IMR-90 (cell line): ENCODE results near the gene PHAF1. TPM values are rescaled to one million over a fixed set of nuclear protein-coding genes. Genes with fewer than 3 reads are reported as not detected.

Source experiments
- ATAC-seq: fragments of 200-7000 bp; cut with Tn5 transposase; 2 replicates; pipeline ENCODE4 v1.9.1; 2020; ENCODE audit warnings: low read depth, mild to moderate bottlenecking, moderate library complexity
- BruUV-seq: library from RNA; stranded (reverse); fragments of 400-500 nt; replicated peaks from 2 replicates; lab custom pipeline; 2021; lab: Mats Ljungman, UMichigan
- CTCF ChIA-PET: fragments of 300-600 bp; formaldehyde crosslinking; extraction: SDS; loops from one replicate; lab custom pipeline; 2021; ENCODE audit warnings: antibody characterized with exemption; lab: Yijun Ruan, JAX
- POLR2A ChIA-PET: fragments of 300-600 bp; sonication (Branson Sonifier 250); formaldehyde crosslinking; loops from one replicate; lab custom pipeline; 2022; ENCODE audit warnings: antibody characterized with exemption; ENCODE audit not compliant: unreplicated experiment; lab: Charles Lee
- DNase-seq: peaks from one replicate; pipeline ENCODE4 v3.0.0; 2013
- H2AFZ ChIP-seq: replicated peaks from 2 replicates; pipeline ENCODE3; 2013; ENCODE audit warnings: low read length, mild to moderate bottlenecking; ENCODE audit not compliant: poor library complexity
- H2AK5ac ChIP-seq: 2 replicates; pipeline ENCODE4 v1.6.1; 2013; ENCODE audit warnings: low read depth, low read length, inconsistent platforms
- H2AK9ac ChIP-seq: replicated peaks from 2 replicates; pipeline ENCODE3; 2013; ENCODE audit warnings: mild to moderate bottlenecking, low read depth, low read length, moderate library complexity; ENCODE audit not compliant: poor library complexity
- H2BK120ac ChIP-seq: 2 replicates; pipeline ENCODE4 v1.6.1; 2013; ENCODE audit warnings: low read depth, low read length, inconsistent platforms
- H2BK15ac ChIP-seq: 3 replicates; pipeline ENCODE4 v1.6.1; 2013; ENCODE audit warnings: low read depth, low read length, inconsistent platforms
- H2BK20ac ChIP-seq: 2 replicates; pipeline ENCODE4 v1.6.1; 2013; ENCODE audit warnings: low read depth, mild to moderate bottlenecking, inconsistent platforms, low read length, moderate library complexity
- H2BK5ac ChIP-seq: 2 replicates; pipeline ENCODE4 v1.6.1; 2013; ENCODE audit warnings: mild to moderate bottlenecking, low read depth, low read length, inconsistent platforms; ENCODE audit not compliant: poor library complexity, severe bottlenecking
- H3K14ac ChIP-seq: replicated peaks from 2 replicates; pipeline ENCODE4 v1.6.1; 2013; ENCODE audit warnings: low read depth, low read length, inconsistent platforms
- H3K18ac ChIP-seq: 2 replicates; pipeline ENCODE4 v1.6.1; 2013; ENCODE audit warnings: low read depth, low read length, control low read depth
- H3K23ac ChIP-seq: 2 replicates; pipeline ENCODE4 v1.6.1; 2013; ENCODE audit warnings: low read depth, low read length, inconsistent platforms
- H3K27ac ChIP-seq: 2 replicates; pipeline ENCODE4 v1.5.1; 2013; ENCODE audit warnings: mild to moderate bottlenecking, control low read depth, low read length; ENCODE audit not compliant: insufficient read depth
- H3K27me3 ChIP-seq: 2 replicates; pipeline ENCODE4 v1.6.1; 2013; ENCODE audit warnings: low read length; ENCODE audit not compliant: control insufficient read depth, insufficient read depth
- H3K36me3 ChIP-seq: 2 replicates; pipeline ENCODE4 v1.6.1; 2013; ENCODE audit warnings: low read length, mixed read lengths; ENCODE audit not compliant: control insufficient read depth, insufficient read depth
- H3K4ac ChIP-seq: 2 replicates; pipeline ENCODE4 v1.6.1; 2013; ENCODE audit warnings: low read depth, low read length, inconsistent platforms
- H3K4me1 ChIP-seq: 2 replicates; pipeline ENCODE4 v1.6.1; 2013; ENCODE audit warnings: low read length, mixed read lengths; ENCODE audit not compliant: control insufficient read depth, insufficient read depth
- H3K4me2 ChIP-seq: 2 replicates; pipeline ENCODE4 v1.6.1; 2013; ENCODE audit warnings: low read depth, mild to moderate bottlenecking, control low read depth, low read length, moderate library complexity
- H3K4me3 ChIP-seq: 2 replicates; pipeline ENCODE4 v1.5.1; 2013; ENCODE audit warnings: low read depth, mild to moderate bottlenecking, control low read depth, low read length, moderate library complexity; ENCODE audit not compliant: insufficient read depth
- H3K56ac ChIP-seq: 2 replicates; pipeline ENCODE4 v1.6.1; 2013; ENCODE audit warnings: low read length, inconsistent platforms; ENCODE audit not compliant: insufficient read depth; ENCODE audit errors: extremely low read depth
- H3K79me1 ChIP-seq, 2 experiments: 2 replicates each; pipeline ENCODE4 v1.6.1; 2013; ENCODE audit warnings: low read length in 2 of 2, inconsistent platforms in 1 of 2, low read depth in 1 of 2
- H3K9ac ChIP-seq: 2 replicates; pipeline ENCODE4 v1.6.1; 2013; ENCODE audit warnings: low read depth, low read length, control low read depth
- H3K9me1 ChIP-seq: 2 replicates; pipeline ENCODE4 v1.6.1; 2013; ENCODE audit warnings: low read length, inconsistent platforms; ENCODE audit not compliant: insufficient read depth
- H3K9me3 ChIP-seq: 2 replicates; pipeline ENCODE4 v1.6.1; 2013; ENCODE audit warnings: low read length; ENCODE audit not compliant: control insufficient read depth, insufficient read depth
- H4K20me1 ChIP-seq: 2 replicates; pipeline ENCODE4 v1.6.1; 2013; ENCODE audit warnings: low read length, inconsistent platforms; ENCODE audit not compliant: insufficient read depth
- H4K5ac ChIP-seq: 2 replicates; pipeline ENCODE4 v1.6.1; 2013; ENCODE audit warnings: mild to moderate bottlenecking, low read depth, low read length, control low read depth
- H4K8ac ChIP-seq, 2 experiments: 2 replicates each; pipeline ENCODE4 v1.6.1; 2013; ENCODE audit warnings: low read depth in 2 of 2, low read length in 2 of 2, control low read depth in 1 of 2, inconsistent platforms in 1 of 2
- H4K91ac ChIP-seq: 2 replicates; pipeline ENCODE4 v1.6.1; 2013; ENCODE audit warnings: low read depth, low read length, inconsistent platforms; ENCODE audit not compliant: insufficient read depth
- BHLHE40 ChIP-seq: fragments of 150-350 bp; IDR thresholded peaks from 2 replicates; pipeline ENCODE4 v1.6.1; 2016; ENCODE audit warnings: mild to moderate bottlenecking, low read depth, low read length
- FOS ChIP-seq: fragments of 150-350 bp; IDR thresholded peaks from 2 replicates; pipeline ENCODE4 v1.6.1; 2016; ENCODE audit warnings: low read depth, low read length
- MAFK ChIP-seq: IDR thresholded peaks from 2 replicates; pipeline ENCODE4 v1.6.1; 2012; ENCODE audit warnings: low read depth, low read length, improper control_type of control experiment
- MAZ ChIP-seq: IDR thresholded peaks from 2 replicates; pipeline ENCODE4 v1.6.1; 2012; ENCODE audit warnings: low read depth, mild to moderate bottlenecking, low read length, improper control_type of control experiment, moderate library complexity, borderline replicate concordance
- MXI1 ChIP-seq: IDR thresholded peaks from 2 replicates; pipeline ENCODE4 v1.6.1; 2012; ENCODE audit warnings: low read depth, mild to moderate bottlenecking, low read length, moderate library complexity, borderline replicate concordance
- NFE2L2 ChIP-seq: fragments of 150-350 bp; IDR thresholded peaks from 2 replicates; pipeline ENCODE4 v1.6.1; 2016; ENCODE audit warnings: low read depth, mild to moderate bottlenecking, low read length
- RCOR1 ChIP-seq: IDR thresholded peaks from 2 replicates; pipeline ENCODE4 v1.6.1; 2012; ENCODE audit warnings: mild to moderate bottlenecking, low read length, improper control_type of control experiment; ENCODE audit not compliant: insufficient replicate concordance
- RFX5 ChIP-seq: IDR thresholded peaks from 2 replicates; pipeline ENCODE4 v1.8.0; 2012; ENCODE audit warnings: low read depth, mild to moderate bottlenecking, low read length, moderate library complexity
- SMC3 ChIP-seq: fragments of 150-350 bp; IDR thresholded peaks from 2 replicates; pipeline ENCODE4 v1.6.1; 2016; ENCODE audit warnings: low read depth, mild to moderate bottlenecking, antibody characterized with exemption, low read length, moderate library complexity
- WGBS, 2 experiments: methylation state at CpG; one replicate each; pipeline versions ENCODE4 v1.1.5 to v1.1.7; 2013; ENCODE audit warnings: missing lambda C conversion rate in 2 of 2; ENCODE audit not compliant: insufficient read length in 1 of 2; ENCODE audit errors: extremely low coverage in 2 of 2; 5-methylcytosine and 5-hydroxymethylcytosine counted together
- dilution Hi-C: fragments of 300-500 bp; cut with HindIII; formaldehyde crosslinking; loops from one replicate; pipeline ENCODE4 v1.14.3; 2018; ENCODE audit warnings: low sequenced_read_pairs; ENCODE audit not compliant: unreplicated experiment
- in situ Hi-C: fragments of 300-500 bp; cut with MboI; formaldehyde crosslinking; loops from 3 replicates; pipeline ENCODE4 v1.14.3; 2019; ENCODE audit warnings: low sequenced_read_pairs, inconsistent platforms, mixed read lengths
- intact Hi-C: fragments of 100-400 bp; cut with micrococcal nuclease; formaldehyde crosslinking; loops from 2 replicates; pipeline ENCODE4 v1.10.0; 2022
- polyA plus RNA-seq, 3 experiments: library from polyadenylated mRNA; depleted of rRNA; stranded (reverse); fragments of >200 nt; gene quantifications; 2 replicates each; pipeline ENCODE4 v1.2.3, GENCODE V29; 2012; ENCODE audit warnings: low replicate concordance in 1 of 3
- total RNA-seq: library from RNA; depleted of rRNA; stranded (reverse); fragments of >200 nt; gene quantifications from 2 replicates; pipeline ENCODE4 v1.2.3, GENCODE V29; 2012

PHAF1 gene
- total and polyA plus RNA-seq, 2 of the 4 experiments (the other 2 are of a cell fraction) = 14.0 to 19.8 TPM

DNA sequence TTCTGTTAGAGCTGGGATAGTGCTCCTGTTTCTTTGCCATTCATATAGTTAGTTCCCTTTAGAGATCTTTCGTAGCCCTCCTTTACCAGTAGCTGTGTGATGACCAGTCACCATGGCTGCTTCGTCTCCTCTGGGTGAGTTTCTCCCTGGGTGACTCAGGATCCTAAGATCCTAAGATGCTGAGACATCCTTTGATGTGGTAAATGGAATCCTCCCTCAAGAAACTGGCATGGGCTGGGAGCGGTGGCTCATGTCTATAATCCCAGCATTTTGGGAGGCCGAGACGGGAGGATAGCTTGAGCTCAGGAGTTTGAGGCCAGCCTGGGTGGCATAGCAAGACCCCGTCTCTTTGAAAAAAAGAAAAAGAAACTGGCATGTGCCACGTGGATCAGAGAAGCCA lies 5.9 kb downstream of the PHAF1 start:
- no peak overlapping the region for H3K56ac ChIP-seq
- no peak overlapping the region for H2AFZ ChIP-seq
- peak overlapping the region; percentile 6; the same call in 1 of the 3 replicates for H2BK15ac ChIP-seq
- H2BK20ac ChIP-seq = 0 out of 2 replicates have a peak overlapping the region, but pooled peaks have one; percentile 47
- DNase-seq (peak; percentile 95), ATAC-seq (peak; percentile 81)
- peaks cover 11% of the 10 kb centered on the region for H3K4me1 ChIP-seq
- H4K5ac ChIP-seq = no peak overlapping the region
- H3K4ac ChIP-seq = peak overlapping the region; percentile 55; the same call in 1 of the 2 replicates
- peaks cover 63% of the 10 kb centered on the region for H4K20me1 ChIP-seq
- no TSS peak for BruUV-seq
- H3K9ac ChIP-seq = no peak overlapping the region
- dilution Hi-C loops (no loop called here), in situ Hi-C loops (no loop called here), intact Hi-C loops (no loop called here)
- no peak overlapping the region for H2AK9ac ChIP-seq
- ChIA-PET CTCF (interaction anchor here (1.4 kb wide), 1 partner anchor 15 kb away, joined by 7 read pairs; no protein-coding TSS in a partner anchor), POLR2A (interaction anchor here (0.6 kb wide), 1 partner anchor 85 kb away, joined by 7 read pairs; no protein-coding TSS in a partner anchor)
- H3K27me3 ChIP-seq = no peaks in the 10 kb centered on the region
- peak overlapping the region; percentile 57; the same call in 1 of the 2 replicates for H3K4me2 ChIP-seq
- H3K9me1 ChIP-seq = peaks cover 19% of the 10 kb centered on the region
- 52% methylated on average over 3 of the region's 7 CpGs; no CpG with 5 or more reads in 1 of the 2 experiments for WGBS, 2 experiments
- H3K14ac ChIP-seq = peak overlapping the region; percentile 18
- peak overlapping the region; percentile 54 for H2BK5ac ChIP-seq
- no peak overlapping the region for H3K27ac ChIP-seq
- H3K36me3 ChIP-seq = peaks cover 3% of the 10 kb centered on the region
- no peak for TF ChIP-seq RFX5
- peak; percentile 82 for TF ChIP-seq FOS
- no peak for TF ChIP-seq MXI1
- peak; percentile 40; the same call in 1 of the 2 replicates for TF ChIP-seq MAFK
- TF ChIP-seq RCOR1 = peak; percentile 87
- peak; percentile 56 for TF ChIP-seq BHLHE40
- TF ChIP-seq SMC3 = no peak
- peak; percentile 21; the same call in 1 of the 2 replicates for TF ChIP-seq NFE2L2
- TF ChIP-seq MAZ = 0 out of 2 replicates have a peak, but pooled peaks have one; percentile 24
- H3K9me3 ChIP-seq = no peaks in the 10 kb centered on the region
- 0 out of 4 replicates have a peak overlapping the region, but pooled peaks of 1 of the 2 experiments have one; percentile 49 for H4K8ac ChIP-seq
- H3K4me3 ChIP-seq = no peak overlapping the region
- peaks cover 47 to 94% of the 10 kb centered on the region in 2 experiments for H3K79me1 ChIP-seq
- peak overlapping the region; percentile 78; the same call in 1 of the 2 replicates for H3K23ac ChIP-seq
- peak overlapping the region; percentile 31; the same call in 1 of the 2 replicates for H3K18ac ChIP-seq
- no peak overlapping the region for H4K91ac ChIP-seq
- peak overlapping the region; percentile 33; the same call in 1 of the 2 replicates for H2AK5ac ChIP-seq
- 0 out of 2 replicates have a peak overlapping the region, but pooled peaks have one; percentile 4 for H2BK120ac ChIP-seq
